Gastrocnemius medialis (tissue), 4 donors: ENCODE measurements around the gene TRIP11. TPM values are rescaled to one million over a fixed set of nuclear protein-coding genes. Genes with fewer than 3 reads are reported as not detected.

ENCODE experiments used
- ATAC-seq, 2 donors: fragments of 150-250 bp; one replicate each; pipeline ENCODE4 v1.9.1; 2016
- DNase-seq, 2 donors: peaks; one replicate each; pipeline ENCODE4 v3.0.0-alpha.2; 2019
- H3K27ac ChIP-seq, 4 donors: fragments of 200-600 bp; sonication (generic); 1 replicate in 1 of 4; 2 replicates in 3 of 4; pipeline ENCODE4 v1.5.1; 2016 to 2018; ENCODE audit warnings: mild to moderate bottlenecking in 2 of 4, moderate library complexity in 1 of 4
- H3K27me3 ChIP-seq, 3 donors: fragments of 200-600 bp; sonication (generic) in 2 of 3; 1 replicate in 1 of 3; 2 replicates in 2 of 3; pipeline versions ENCODE4 v1.5.1 to v1.6.0; 2016 to 2019; ENCODE audit warnings: mild to moderate bottlenecking in 1 of 3, moderate library complexity in 1 of 3
- H3K36me3 ChIP-seq, 2 donors: fragments of 200-600 bp; sonication (generic) in 1 of 2; one replicate each; pipeline ENCODE4 v1.5.1; 2017 to 2018
- H3K4me1 ChIP-seq, 2 donors: fragments of 200-600 bp; sonication (generic) in 1 of 2; one replicate each; pipeline ENCODE4 v1.5.1; 2016 to 2017; ENCODE audit warnings: mild to moderate bottlenecking in 2 of 2
- H3K4me3 ChIP-seq, 4 donors: fragments of 200-600 bp; sonication (generic) in 3 of 4; 1 replicate in 1 of 4; 2 replicates in 3 of 4; pipeline ENCODE4 v1.5.1; 2016 to 2019; ENCODE audit warnings: mild to moderate bottlenecking in 2 of 4
- H3K9me3 ChIP-seq, 3 donors: fragments of 200-600 bp; sonication (generic) in 2 of 3; 1 replicate in 1 of 3; 2 replicates in 2 of 3; pipeline ENCODE4 v1.5.1; 2016 to 2019
- CTCF ChIP-seq, 5 experiments: fragments of 450-650 bp in 3 of 5; fragments of 200-600 bp in 2 of 5; sonication (generic) in 2 of 5; IDR thresholded peaks in 4 of 5; conservative IDR thresholded peaks in 1 of 5; 1 replicate in 4 of 5; 2 replicates in 1 of 5; pipeline ENCODE4 v1.5.1; 2016 to 2019; ENCODE audit warnings: antibody characterized with exemption in 5 of 5, mild to moderate bottlenecking in 3 of 5, moderate library complexity in 3 of 5
- POLR2A ChIP-seq, 2 donors: fragments of 450-650 bp; IDR thresholded peaks; one replicate each; pipeline ENCODE4 v1.6.1; 2017; ENCODE audit warnings: antibody characterized with exemption in 2 of 2, mild to moderate bottlenecking in 2 of 2, moderate library complexity in 2 of 2
- in situ Hi-C, 4 donors: fragments of 200-750 bp; cut with MboI; loops; one replicate each; pipeline versions ENCODE4 v1.15.0 to v1.8.0; 2017; ENCODE audit warnings: low sequenced_read_pairs in 4 of 4
- intact Hi-C: fragments of 100-400 bp; cut with DNase I; formaldehyde crosslinking; loops from one replicate; pipeline ENCODE4 v1.15.1; 2023; ENCODE audit warnings: low total_unique reads
- total RNA-seq, 4 donors: library from RNA; depleted of rRNA; stranded (reverse); fragments of >200 nt; gene quantifications; one replicate each; pipeline versions ENCODE4 v1.1.0 to v1.2.3, GENCODE V29; 2016

Gene TRIP11
- total RNA-seq, 4 donors from 2014 or later = 22.0 to 39.6 (median 30.2) TPM

- Histone ChIP-seq H3K27me3 (no peaks in the 10 kb centered on the region), H3K27ac (no peak overlapping the region), H3K4me3 (no peak overlapping the region), H3K9me3 (no peaks in the 10 kb centered on the region), H3K4me1 (no peaks in the 10 kb centered on the region), H3K36me3 (no peaks in the 10 kb centered on the region)
- ATAC-seq (no peak), DNase-seq (no peak)
- in situ Hi-C loops (no loop called here), intact Hi-C loops (no loop called here)
- TF ChIP-seq POLR2A (IDR thresholded peaks at IDR 0.05) (no peak), CTCF (IDR thresholded peaks at IDR 0.05 in 4 of 5, conservative IDR thresholded peaks at IDR 0.05 in 1 of 5) (no peak)
Observed at GRCh38 chr14:91931478-91932088, 108.3 kb downstream of the TRIP11 start.

- Histone ChIP-seq H3K27ac (no peak overlapping the region), H3K36me3 (no peaks in the 10 kb centered on the region), H3K27me3 (no peaks in the 10 kb centered on the region), H3K9me3 (no peaks in the 10 kb centered on the region), H3K4me3 (no peak overlapping the region), H3K4me1 (no peaks in the 10 kb centered on the region)
- in situ Hi-C loops = no loop called here
- TF ChIP-seq POLR2A (IDR thresholded peaks at IDR 0.05) = no peak
- TF ChIP-seq CTCF (IDR thresholded peaks at IDR 0.05 in 4 of 5, conservative IDR thresholded peaks at IDR 0.05 in 1 of 5) = no peak
- intact Hi-C loops = no loop called here
- DNase-seq (no peak), ATAC-seq (no peak)
Observed at GRCh38 chr14:91929700-91930099, 110.2 kb downstream of the TRIP11 start.

GRCh38 chr14:91927800-91928199, 112.1 kb downstream of the TRIP11 start:
- no peak for ATAC-seq
- Histone ChIP-seq H3K4me1 (no peaks in the 10 kb centered on the region), H3K27ac (no peak overlapping the region), H3K27me3 (no peaks in the 10 kb centered on the region), H3K36me3 (no peaks in the 10 kb centered on the region), H3K9me3 (no peaks in the 10 kb centered on the region), H3K4me3 (no peak overlapping the region)
- no peak for TF ChIP-seq CTCF (IDR thresholded peaks at IDR 0.05 in 4 of 5, conservative IDR thresholded peaks at IDR 0.05 in 1 of 5)
- no peak for TF ChIP-seq POLR2A (IDR thresholded peaks at IDR 0.05)
- no peak for DNase-seq
- in situ Hi-C loops = no loop called here
- intact Hi-C loops = no loop called here

GRCh38 chr14:91927191-91927590, 112.7 kb downstream of the TRIP11 start:
- H3K27ac ChIP-seq = no peak overlapping the region
- no peak overlapping the region for H3K4me3 ChIP-seq
- H3K4me1 ChIP-seq = no peaks in the 10 kb centered on the region
- no peaks in the 10 kb centered on the region for H3K27me3 ChIP-seq
- H3K36me3 ChIP-seq = no peaks in the 10 kb centered on the region
- DNase-seq = no peak
- H3K9me3 ChIP-seq = no peaks in the 10 kb centered on the region
- TF ChIP-seq CTCF (IDR thresholded peaks at IDR 0.05 in 4 of 5, conservative IDR thresholded peaks at IDR 0.05 in 1 of 5) (no peak), POLR2A (IDR thresholded peaks at IDR 0.05) (no peak)
- intact Hi-C loops (no loop called here), in situ Hi-C loops (no loop called here)
- no peak for ATAC-seq
